ENCODE results near the gene DOCK6. TPM values are rescaled to one million over a fixed set of nuclear protein-coding genes. Genes with fewer than 3 reads are reported as not detected.

DOCK6 gene
- total RNA-seq, 1 experiment from 2014 or later, result 61.7 TPM

GRCh38 chr19:11210656-11210928, 51.7 kb downstream of the DOCK6 start:
- no peaks in the 10 kb centered on the region for H3K27me3 Mint-ChIP-seq (ENCODE audit: insufficient read depth, unreplicated experiment)
- H3K36me3 Mint-ChIP-seq (ENCODE audit: insufficient read depth, unreplicated experiment), result peaks cover 24% of the 10 kb centered on the region
- DNase-seq (ENCODE audit: unreplicated experiment), result no peak
- intact Hi-C loops (cut with micrococcal nuclease), result no loop called here
- ChIA-PET CTCF (no interaction called here), POLR2A (no interaction called here)
- H3K9me3 Mint-ChIP-seq (ENCODE audit: unreplicated experiment), result no peaks in the 10 kb centered on the region
- H3K27ac Mint-ChIP-seq (ENCODE audit: low read depth, unreplicated experiment), result no peak overlapping the region
- H3K4me3 Mint-ChIP-seq (ENCODE audit: unreplicated experiment), result no peak overlapping the region
- no peak for TF ChIP-seq CTCF (IDR thresholded peaks at IDR 0.05; ENCODE audit: unreplicated experiment)
- no peaks in the 10 kb centered on the region for H3K4me1 Mint-ChIP-seq (ENCODE audit: insufficient read depth, unreplicated experiment)
- no TSS peak for BruUV-seq (replicated peaks)

- POLR2A ChIA-PET, result no interaction called here
- CTCF ChIA-PET, result no interaction called here
- H3K4me3 Mint-ChIP-seq (ENCODE audit: unreplicated experiment), result no peak overlapping the region
Measured at GRCh38 chr19:11209839-11210655, 52.3 kb downstream of the DOCK6 start.

GRCh38 chr19:11208561-11209471, 53.5 kb downstream of the DOCK6 start:
- Mint-ChIP-seq H3K9me3 (ENCODE audit: unreplicated experiment) (no peaks in the 10 kb centered on the region), H3K27ac (ENCODE audit: low read depth, unreplicated experiment) (no peak overlapping the region), H3K4me1 (ENCODE audit: insufficient read depth, unreplicated experiment) (peaks cover 15% of the 10 kb centered on the region), H3K27me3 (ENCODE audit: insufficient read depth, unreplicated experiment) (no peaks in the 10 kb centered on the region), H3K4me3 (ENCODE audit: unreplicated experiment) (no peak overlapping the region), H3K36me3 (ENCODE audit: insufficient read depth, unreplicated experiment) (peaks cover 24% of the 10 kb centered on the region)
- CTCF ChIA-PET, result no interaction called here
- no peak for DNase-seq (ENCODE audit: unreplicated experiment)
- BruUV-seq (replicated peaks), result no TSS peak
- POLR2A ChIA-PET, result no interaction called here
- no peak for TF ChIP-seq CTCF (IDR thresholded peaks at IDR 0.05; ENCODE audit: unreplicated experiment)
- intact Hi-C loops (cut with micrococcal nuclease), result no loop called here

More at GRCh38 chr19:11209839-11210655, 52.3 kb downstream of the DOCK6 start:
- Mint-ChIP-seq H3K9me3 (ENCODE audit: unreplicated experiment) (no peaks in the 10 kb centered on the region), H3K36me3 (ENCODE audit: insufficient read depth, unreplicated experiment) (peaks cover 24% of the 10 kb centered on the region), H3K27me3 (ENCODE audit: insufficient read depth, unreplicated experiment) (no peaks in the 10 kb centered on the region), H3K4me1 (ENCODE audit: insufficient read depth, unreplicated experiment) (peaks cover 3% of the 10 kb centered on the region), H3K27ac (ENCODE audit: low read depth, unreplicated experiment) (no peak overlapping the region)
- BruUV-seq (replicated peaks), result no TSS peak
- DNase-seq (ENCODE audit: unreplicated experiment), result no peak
- no peak for TF ChIP-seq CTCF (IDR thresholded peaks at IDR 0.05; ENCODE audit: unreplicated experiment)
- intact Hi-C loops (cut with micrococcal nuclease), result no loop called here

GRCh38 chr19:11205939-11206570, 56.3 kb downstream of the DOCK6 start:
- intact Hi-C loops (cut with micrococcal nuclease), result loop anchor here (2.0 kb wide), 1 partner anchor 169 kb away; no protein-coding TSS in a partner anchor
- CTCF ChIA-PET, result interaction anchor here (0.7 to 4.9 kb wide), 3 partner anchors 35 to 77 kb away, joined by 3 to 41 read pairs (median 4); no protein-coding TSS in a partner anchor

More at GRCh38 chr19:11205939-11206570, 56.3 kb downstream of the DOCK6 start:
- Mint-ChIP-seq H3K4me3 (ENCODE audit: unreplicated experiment) (no peak overlapping the region), H3K27ac (ENCODE audit: low read depth, unreplicated experiment) (no peak overlapping the region), H3K36me3 (ENCODE audit: insufficient read depth, unreplicated experiment) (peaks cover 9% of the 10 kb centered on the region), H3K4me1 (ENCODE audit: insufficient read depth, unreplicated experiment) (peaks cover 25% of the 10 kb centered on the region), H3K9me3 (ENCODE audit: unreplicated experiment) (no peaks in the 10 kb centered on the region), H3K27me3 (ENCODE audit: insufficient read depth, unreplicated experiment) (no peaks in the 10 kb centered on the region)
- BruUV-seq (replicated peaks), result no TSS peak
- TF ChIP-seq CTCF (IDR thresholded peaks at IDR 0.05; ENCODE audit: unreplicated experiment), result no peak
- no peak for DNase-seq (ENCODE audit: unreplicated experiment)
- POLR2A ChIA-PET, result interaction anchor here (1.2 kb wide), 1 partner anchor 69 kb away, joined by 5 read pairs; no protein-coding TSS in a partner anchor

Data from MCF 10A (cell line).